Muscle of back (tissue), 11 donors: ENCODE data around the gene PLEKHG2. TPM values are rescaled to one million over a fixed set of nuclear protein-coding genes. Genes with fewer than 3 reads are reported as not detected.

Experiments used
- DNase-seq, 3 donors: peaks; one replicate each; pipeline versions ENCODE4 v3.0.0 to v3.0.0-alpha.2; 2013
- polyA plus RNA-seq, 10 donors: library from polyadenylated mRNA; unstranded; fragments of 120-200 nt; gene quantifications; one replicate each; pipeline ENCODE4 v1.2.1, GENCODE V29; 2013; ENCODE audit not compliant: insufficient read length in 10 of 10

Gene PLEKHG2
- polyA plus RNA-seq, 10 donors, result 34.2 to 70.9 (median 50.2) TPM

- no peak for DNase-seq
These were observed 6.4 kb upstream of the PLEKHG2 start for GRCh38 chr19:39405958-39406655.

- peak in 2 of 3 donors; percentile 89 to 91 for DNase-seq
These were observed 5.6 kb upstream of the PLEKHG2 start, which contains the start of gene ZFP36 for GRCh38 chr19:39406656-39407409. Gene ZFP36 (plus strand): TSS chr19:39406847. CDS start chr19:39406905, 58 bp downstream.

- DNase-seq, result no peak
These were observed 5.1 kb upstream of the PLEKHG2 start for GRCh38 chr19:39407410-39407659.

GRCh38 chr19:39407660-39408391 is 4.6 kb upstream of the PLEKHG2 start:
- DNase-seq, result no peak

- peak in 1 of 3 donors; percentile 62 for DNase-seq
These were observed 3.9 kb upstream of the PLEKHG2 start for GRCh38 chr19:39408392-39409207.

- DNase-seq, result peak in 2 of 3 donors; percentile 87 to 91
These were observed 3.1 kb upstream of the PLEKHG2 start for GRCh38 chr19:39409208-39410016.

GRCh38 chr19:39410017-39410830 is 2.2 kb upstream of the PLEKHG2 start:
- DNase-seq, result peak in 2 of 3 donors; percentile 73 to 81

- no peak for DNase-seq
These were observed 1.7 kb upstream of the PLEKHG2 start for GRCh38 chr19:39410831-39411080.

- DNase-seq, result peak in 2 of 3 donors; percentile 70 to 79
These were observed 1.2 kb upstream of the PLEKHG2 start for GRCh38 chr19:39411081-39411831.

GRCh38 chr19:39411832-39412099 is 703 bp upstream of the PLEKHG2 start:
- peak; percentile 92 to 96 (median 93) for DNase-seq

GRCh38 chr19:39412867-39413271 is 400 bp downstream of the PLEKHG2 start:
- DNase-seq, result peak in 1 of 3 donors; percentile 90

- peak in 2 of 3 donors; percentile 82 to 92 for DNase-seq
These were observed 922 bp downstream of the PLEKHG2 start for GRCh38 chr19:39413272-39413910.

- no peak for DNase-seq
These were observed 1.6 kb downstream of the PLEKHG2 start for GRCh38 chr19:39413911-39414608.

GRCh38 chr19:39415111-39416046 is 2.9 kb downstream of the PLEKHG2 start:
- no peak for DNase-seq

GRCh38 chr19:39416152-39417120 is 4.0 kb downstream of the PLEKHG2 start:
- DNase-seq, result no peak
